Colonic mucosa (tissue), 4 donors: ENCODE measurements around the gene HSF4. TPM values are rescaled to one million over a fixed set of nuclear protein-coding genes. Genes with fewer than 3 reads are reported as not detected.

Source experiments
- DNase-seq: peaks from one replicate; pipeline ENCODE4 v3.0.0-alpha.2; 2020
- H3K27ac ChIP-seq: fragments of 200-600 bp; one replicate; pipeline ENCODE4 v1.8.0; 2021
- H3K27me3 ChIP-seq: fragments of 200-600 bp; one replicate; pipeline ENCODE4 v1.8.0; 2021
- H3K36me3 ChIP-seq: fragments of 200-600 bp; one replicate; pipeline ENCODE4 v1.8.0; 2021
- H3K4me1 ChIP-seq: fragments of 200-600 bp; one replicate; pipeline ENCODE4 v1.8.0; 2021; ENCODE audit warnings: mild to moderate bottlenecking
- H3K4me3 ChIP-seq: fragments of 200-600 bp; one replicate; pipeline ENCODE4 v1.8.0; 2021
- H3K9ac ChIP-seq, 2 donors: one replicate each; pipeline ENCODE4 v1.7.0; 2013; ENCODE audit warnings: control low read depth in 2 of 2, low read depth in 2 of 2, low read length in 2 of 2
- H3K9me3 ChIP-seq: fragments of 200-600 bp; one replicate; pipeline ENCODE4 v1.8.0; 2021
- CTCF ChIP-seq: fragments of 200-600 bp; IDR thresholded peaks from one replicate; pipeline ENCODE4 v1.8.0; 2022; ENCODE audit warnings: antibody characterized with exemption, mild to moderate bottlenecking
- intact Hi-C: fragments of 100-400 bp; cut with DNase I; formaldehyde crosslinking; loops from one replicate; pipeline ENCODE4 v1.14.1; 2022
- total RNA-seq, 2 donors: library from RNA; stranded (reverse); fragmentation: NEBNext Ultra II Directional in 1 of 2; extraction: Animal tissue kit (Norgen Biotek cat#: 25700) in 1 of 2; gene quantifications; one replicate each; pipeline ENCODE4 v1.2.1, GENCODE V29; 2021
- donor health status: healthy.
- donor health status: DM: no; HTN: no; CAD: no.
- donor health status: DM: no; HTN: no; CAD: no.

HSF4 gene
- total RNA-seq, 2 donors from 2014 or later: 23.6 TPM

- Histone ChIP-seq H3K27ac (no peak overlapping the region), H3K4me1 (no peaks in the 10 kb centered on the region), H3K27me3 (no peaks in the 10 kb centered on the region), H3K36me3 (no peaks in the 10 kb centered on the region), H3K4me3 (no peak overlapping the region), H3K9ac (no peak overlapping the region), H3K9me3 (no peaks in the 10 kb centered on the region)
- no peak for DNase-seq
- intact Hi-C loops: no loop called here
- TF ChIP-seq CTCF: no peak
Measured at GRCh38 chr16:67202426-67202825, 37.9 kb downstream of the HSF4 start.

DNA sequence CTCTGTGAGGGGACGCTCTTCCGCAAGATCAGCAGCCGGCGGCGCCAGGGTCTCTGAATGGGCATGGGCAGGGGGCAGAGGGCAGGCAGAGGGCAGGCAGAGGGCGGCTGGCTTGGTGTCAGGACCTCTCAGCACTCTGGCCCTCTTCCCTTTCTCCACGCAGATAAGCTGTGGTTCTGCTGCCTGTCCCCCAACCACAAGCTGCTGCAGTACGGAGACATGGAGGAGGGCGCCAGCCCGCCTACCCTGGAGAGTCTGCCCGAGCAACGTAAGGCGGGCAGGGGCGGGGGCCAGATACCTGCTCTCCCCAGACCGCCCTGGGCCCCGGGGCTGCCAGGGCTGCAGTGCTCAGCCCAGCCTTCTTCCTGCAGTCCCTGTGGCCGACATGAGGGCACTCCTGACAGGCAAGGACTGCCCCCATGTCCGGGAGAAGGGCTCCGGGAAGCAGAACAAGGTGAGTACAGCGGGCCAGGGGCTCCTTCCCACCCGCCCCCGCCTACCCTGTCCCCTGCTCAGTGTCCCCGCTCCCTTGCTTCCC, 38.5 kb downstream of the HSF4 start:
- Histone ChIP-seq H3K9ac (no peak overlapping the region), H3K27ac (no peak overlapping the region), H3K36me3 (no peaks in the 10 kb centered on the region), H3K9me3 (no peaks in the 10 kb centered on the region), H3K27me3 (no peaks in the 10 kb centered on the region), H3K4me3 (no peak overlapping the region), H3K4me1 (no peaks in the 10 kb centered on the region)
- no peak for TF ChIP-seq CTCF
- no peak for DNase-seq
- intact Hi-C loops: no loop called here

- intact Hi-C loops: no loop called here
Measured at GRCh38 chr16:67204076-67204475, 39.5 kb downstream of the HSF4 start.

GRCh38 chr16:67206129-67206837, 41.7 kb downstream of the HSF4 start:
- no peaks in the 10 kb centered on the region for H3K9me3 ChIP-seq
- H3K9ac ChIP-seq: no peak overlapping the region
- no peak overlapping the region for H3K27ac ChIP-seq
- H3K36me3 ChIP-seq: no peaks in the 10 kb centered on the region
- TF ChIP-seq CTCF: no peak
- no peaks in the 10 kb centered on the region for H3K4me1 ChIP-seq
- intact Hi-C loops: no loop called here
- H3K27me3 ChIP-seq: no peaks in the 10 kb centered on the region
- no peak for DNase-seq
- no peak overlapping the region for H3K4me3 ChIP-seq

More at GRCh38 chr16:67204076-67204475, 39.5 kb downstream of the HSF4 start:
- DNase-seq: no peak
- Histone ChIP-seq H3K9me3 (no peaks in the 10 kb centered on the region), H3K27ac (no peak overlapping the region), H3K36me3 (no peaks in the 10 kb centered on the region), H3K4me3 (no peak overlapping the region), H3K4me1 (no peaks in the 10 kb centered on the region), H3K9ac (no peak overlapping the region), H3K27me3 (no peaks in the 10 kb centered on the region)
- no peak for TF ChIP-seq CTCF

DNA sequence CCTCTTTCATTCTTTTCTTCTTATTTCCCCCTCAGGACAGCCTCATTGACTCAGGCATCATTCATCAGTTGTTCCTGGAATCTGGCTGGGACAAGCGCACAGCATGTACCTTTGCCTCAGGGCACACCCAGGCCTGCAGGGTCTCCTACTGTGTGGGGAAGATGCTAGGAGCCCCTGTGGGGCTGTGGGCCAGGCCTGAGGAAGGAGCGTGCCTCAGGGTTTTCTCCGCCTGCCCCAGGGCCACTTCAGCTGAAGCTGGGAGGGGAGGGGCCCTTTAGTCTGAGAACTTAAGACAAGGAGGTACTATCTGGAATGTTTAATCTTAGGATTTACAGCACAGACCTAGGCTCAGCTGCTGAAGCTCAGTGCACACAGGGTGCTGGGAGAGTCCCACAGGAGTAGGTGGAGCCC, 42.3 kb downstream of the HSF4 start:
- TF ChIP-seq CTCF: no peak
- Histone ChIP-seq H3K9me3 (no peaks in the 10 kb centered on the region), H3K27me3 (no peaks in the 10 kb centered on the region), H3K4me1 (no peaks in the 10 kb centered on the region), H3K36me3 (no peaks in the 10 kb centered on the region), H3K9ac (no peak overlapping the region), H3K4me3 (no peak overlapping the region), H3K27ac (no peak overlapping the region)
- no peak for DNase-seq
- intact Hi-C loops: no loop called here
